NCI-H2227 (cell line): ENCODE results near the gene SLC6A6.

Experiments
- DNase-seq: peaks from one replicate; lab custom pipeline; 2025; ENCODE audit not compliant: unreplicated experiment; lab: John Stamatoyannopoulos, UW

SLC6A6 gene

GRCh38 chr3:14415501-14415900 is 13.1 kb downstream of the SLC6A6 start:
- DNase-seq: no peak

DNA sequence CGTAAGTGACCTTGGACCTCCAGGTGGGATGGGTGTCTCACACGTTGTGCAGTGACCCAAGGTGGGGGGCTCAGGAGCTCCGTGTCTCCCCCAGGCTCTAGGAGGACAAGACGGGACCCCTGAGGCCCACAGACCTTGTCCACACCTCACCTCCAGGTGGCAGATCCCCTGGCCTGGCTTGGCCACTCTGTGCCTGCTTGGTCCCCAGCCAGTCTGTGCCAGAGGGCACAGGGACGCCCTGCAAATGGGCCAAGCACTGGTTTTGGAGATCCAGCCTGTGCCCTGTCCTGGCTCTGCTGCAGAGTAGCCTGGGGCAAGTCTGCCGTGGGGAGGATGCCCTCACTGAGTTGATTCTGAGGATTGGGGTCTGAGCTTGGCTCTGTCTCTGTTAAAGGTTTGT is 14.0 kb downstream of the SLC6A6 start:
- DNase-seq: no peak

DNA sequence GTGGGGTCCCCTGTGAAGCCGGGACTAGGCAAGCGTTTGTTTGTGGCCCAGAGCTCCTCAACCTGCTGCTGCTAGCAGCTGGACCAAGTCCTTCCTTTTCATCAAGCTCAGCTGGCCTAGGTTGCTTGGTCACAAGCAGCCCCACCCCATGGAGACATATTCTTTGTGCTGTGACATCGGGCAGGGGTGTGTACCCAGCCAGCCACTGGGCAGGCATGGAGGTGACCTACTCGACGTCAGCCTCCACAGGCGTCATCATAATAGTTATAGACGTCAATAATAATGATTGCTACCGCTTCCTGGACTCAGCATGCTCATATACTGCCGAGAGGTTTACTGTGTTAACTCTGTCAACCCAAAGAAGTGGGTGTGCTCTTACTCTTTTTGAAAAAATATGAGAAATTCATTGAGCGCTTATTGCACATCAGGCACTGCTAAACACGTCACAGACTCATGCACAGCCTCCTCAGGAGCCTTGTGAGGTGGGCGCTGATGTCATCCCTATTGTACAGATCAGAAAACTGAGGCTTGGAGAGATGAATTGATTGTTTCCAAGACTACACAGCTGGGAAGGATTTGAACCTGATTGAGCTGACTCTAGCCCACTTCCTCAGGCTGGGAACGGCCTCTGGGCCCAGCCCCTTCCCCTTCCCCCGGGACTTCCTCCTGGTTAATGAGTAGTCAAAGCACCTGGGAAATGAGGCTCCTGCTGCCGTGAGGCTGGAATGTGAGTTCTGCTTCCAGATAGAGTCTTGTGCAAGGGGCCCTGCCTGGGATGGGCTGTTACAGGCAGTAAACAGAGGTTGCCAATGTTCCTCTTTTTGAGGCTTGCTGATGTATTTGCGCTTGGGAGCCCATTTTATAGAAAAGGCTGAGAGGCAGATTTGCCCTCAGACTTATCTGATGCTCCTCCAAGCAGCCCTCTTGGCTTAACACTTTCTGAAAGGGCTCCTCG is 16.2 kb downstream of the SLC6A6 start:
- no peak for DNase-seq

GRCh38 chr3:14422016-14422963 is 19.9 kb downstream of the SLC6A6 start:
- no peak for DNase-seq

GRCh38 chr3:14423197-14423743 is 20.9 kb downstream of the SLC6A6 start:
- DNase-seq: no peak

DNA sequence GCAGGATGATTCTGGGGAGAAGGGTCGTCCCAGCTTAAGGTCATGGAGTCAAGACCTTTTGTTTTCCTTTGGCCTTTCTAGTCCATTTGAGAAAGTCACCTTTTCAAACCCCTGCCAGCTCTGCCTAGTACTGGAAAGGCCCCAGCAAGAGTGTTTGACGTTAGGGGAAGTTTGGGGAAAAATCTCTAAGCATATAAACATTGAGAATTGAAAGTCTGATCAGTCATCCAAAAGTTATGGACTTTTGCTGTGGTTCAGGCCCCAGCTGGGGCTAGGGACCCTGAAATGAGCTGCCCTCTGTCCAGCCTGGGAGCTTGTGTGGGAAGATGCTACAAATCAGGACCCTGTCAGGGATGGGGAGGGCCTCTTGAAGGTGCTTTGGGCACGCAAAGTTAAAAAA is 21.6 kb downstream of the SLC6A6 start:
- no peak for DNase-seq

DNA sequence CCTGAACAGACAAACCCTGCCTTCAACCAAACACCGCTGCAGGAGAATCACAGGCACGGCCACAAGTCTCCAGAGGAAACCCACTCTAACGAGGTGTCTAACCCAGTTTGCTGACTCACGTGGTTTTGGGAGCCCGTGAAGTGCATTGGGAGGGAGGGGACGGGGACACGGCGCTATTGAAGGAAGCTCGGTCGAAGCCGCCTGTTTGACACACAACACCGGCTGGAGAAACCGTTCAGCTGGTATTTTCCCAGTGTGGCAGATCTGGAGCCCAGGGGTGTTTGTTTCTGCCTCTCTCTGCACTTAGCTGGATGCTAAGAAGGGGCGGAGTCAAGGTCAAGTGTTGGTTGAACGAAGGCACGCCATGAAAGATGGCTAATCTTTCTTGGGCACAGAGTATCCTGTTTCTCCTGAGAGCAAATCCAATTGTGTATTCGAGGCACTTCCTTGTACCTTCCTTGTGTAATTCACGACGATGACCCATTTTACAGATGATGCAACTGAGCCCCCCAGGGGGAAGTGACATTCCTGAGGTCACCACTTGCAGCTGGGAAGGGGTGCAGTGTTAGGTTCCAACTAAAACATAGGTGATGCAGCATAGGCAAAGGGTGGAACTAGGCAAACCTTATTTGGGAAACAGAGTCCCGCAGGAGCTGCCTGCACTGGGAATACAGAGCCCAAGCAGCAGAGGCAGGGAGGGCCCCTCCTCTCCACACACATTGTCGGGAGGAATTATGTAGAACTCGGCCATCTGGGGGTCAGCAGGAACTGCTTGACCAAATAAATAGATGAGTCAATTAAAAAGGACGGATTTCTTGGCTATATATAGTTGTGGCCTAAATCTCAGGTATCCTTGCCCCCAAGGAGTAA is 22.5 kb downstream of the SLC6A6 start:
- peak; percentile 36 for DNase-seq

- no peak for DNase-seq
Measured at GRCh38 chr3:14425581-14426304, 23.3 kb downstream of the SLC6A6 start.

DNA sequence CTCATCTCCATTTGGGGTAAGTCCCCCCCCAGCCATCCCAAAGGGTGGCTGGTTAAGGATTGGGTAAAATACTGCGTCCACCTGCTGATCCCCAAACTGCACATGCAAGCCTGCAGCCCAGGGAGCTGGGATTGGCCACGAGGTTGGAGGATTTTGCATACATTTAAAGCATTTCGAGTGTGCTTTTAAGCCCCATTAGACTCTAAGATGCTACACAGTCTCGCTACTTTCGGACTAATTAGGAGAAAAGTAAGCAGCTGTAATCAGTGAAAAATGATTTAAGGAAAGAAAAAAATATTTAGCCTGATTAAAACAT is 23.9 kb downstream of the SLC6A6 start:
- DNase-seq: no peak

DNA sequence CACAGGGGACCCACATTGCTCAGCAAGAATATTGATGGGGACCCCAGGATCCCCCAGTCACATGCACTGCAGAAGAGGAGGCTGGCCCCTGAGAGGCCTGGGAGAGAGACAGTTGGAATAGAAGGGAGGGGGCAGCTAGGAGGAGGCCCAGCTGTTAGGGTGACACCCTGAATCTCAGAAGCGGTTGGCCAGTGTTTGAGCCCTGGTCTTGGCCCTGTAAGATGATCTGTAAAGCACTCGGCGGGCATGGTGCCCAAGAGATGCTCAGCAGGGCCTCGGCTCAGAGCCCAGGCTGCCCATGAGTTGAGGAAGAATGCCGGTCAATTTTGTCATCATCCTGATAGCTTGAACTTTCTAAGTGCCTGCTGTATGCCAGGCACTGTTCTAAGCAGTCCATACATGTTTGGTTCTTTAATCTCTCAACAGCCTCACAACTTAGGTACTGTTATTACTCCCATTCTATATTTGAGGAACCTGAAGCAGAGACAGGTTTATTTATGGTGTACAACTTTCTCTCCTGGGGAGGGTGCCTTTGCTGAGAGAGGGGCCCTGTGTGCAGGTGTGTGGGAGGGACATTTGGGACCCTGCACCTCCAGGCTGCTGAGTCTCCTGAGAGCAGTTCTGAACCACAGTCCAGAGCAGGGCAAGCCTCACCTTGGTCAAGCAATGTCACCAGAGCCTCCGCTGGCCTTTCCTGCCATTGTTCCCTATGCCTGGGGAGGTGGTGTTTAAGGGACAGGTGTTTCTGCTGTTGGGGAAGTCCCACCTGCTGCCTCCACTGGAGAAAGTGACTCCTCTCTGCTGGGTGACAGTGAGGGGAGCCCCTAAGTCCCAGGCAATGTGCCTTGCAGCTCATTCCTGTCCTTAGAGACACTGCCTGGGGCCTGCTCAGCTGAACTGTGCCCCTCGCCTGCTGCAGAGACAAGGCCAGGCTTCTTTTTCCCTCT is 26.0 kb downstream of the SLC6A6 start:
- DNase-seq: no peak

DNA sequence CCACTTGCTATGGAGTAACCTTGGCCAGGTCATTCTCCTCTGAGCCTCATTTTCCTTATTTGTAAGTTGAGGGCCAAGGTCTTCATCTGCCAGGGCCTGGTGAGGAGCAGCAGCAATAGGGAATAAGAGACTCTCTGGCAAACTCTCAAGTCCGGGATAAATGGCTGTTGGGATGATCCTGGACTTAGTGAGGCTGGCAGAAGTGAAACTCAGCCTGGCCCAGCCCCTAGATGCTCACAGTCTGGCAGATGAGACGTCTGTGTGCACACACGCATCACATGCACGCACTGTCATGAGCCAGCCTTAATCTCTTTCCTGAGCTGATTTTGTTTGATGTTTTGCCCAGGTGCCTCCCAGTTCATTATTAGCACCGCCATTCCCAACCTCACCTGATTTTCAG is 26.8 kb downstream of the SLC6A6 start:
- no peak for DNase-seq

DNA sequence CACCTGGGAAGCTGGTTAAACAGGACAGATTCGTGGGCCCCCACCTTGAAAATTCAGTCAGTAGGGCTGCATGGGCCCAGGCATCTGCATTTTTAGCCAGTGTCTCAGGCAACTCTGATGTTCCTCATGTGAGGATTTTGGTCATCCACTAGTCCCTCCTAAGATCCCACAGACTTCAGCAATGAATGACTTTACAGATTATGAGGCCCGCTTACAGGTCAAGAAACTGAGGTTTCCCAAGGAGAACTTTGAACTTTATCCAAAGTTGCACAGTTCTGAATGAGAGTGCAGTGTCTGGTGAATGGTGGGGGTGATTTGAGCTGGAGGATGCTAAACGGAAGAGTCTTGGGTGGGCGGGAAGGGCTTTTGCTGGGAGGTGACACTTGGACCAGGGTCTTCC is 27.2 kb downstream of the SLC6A6 start:
- DNase-seq: no peak

GRCh38 chr3:14430053-14430452 is 27.6 kb downstream of the SLC6A6 start:
- no peak for DNase-seq

DNA sequence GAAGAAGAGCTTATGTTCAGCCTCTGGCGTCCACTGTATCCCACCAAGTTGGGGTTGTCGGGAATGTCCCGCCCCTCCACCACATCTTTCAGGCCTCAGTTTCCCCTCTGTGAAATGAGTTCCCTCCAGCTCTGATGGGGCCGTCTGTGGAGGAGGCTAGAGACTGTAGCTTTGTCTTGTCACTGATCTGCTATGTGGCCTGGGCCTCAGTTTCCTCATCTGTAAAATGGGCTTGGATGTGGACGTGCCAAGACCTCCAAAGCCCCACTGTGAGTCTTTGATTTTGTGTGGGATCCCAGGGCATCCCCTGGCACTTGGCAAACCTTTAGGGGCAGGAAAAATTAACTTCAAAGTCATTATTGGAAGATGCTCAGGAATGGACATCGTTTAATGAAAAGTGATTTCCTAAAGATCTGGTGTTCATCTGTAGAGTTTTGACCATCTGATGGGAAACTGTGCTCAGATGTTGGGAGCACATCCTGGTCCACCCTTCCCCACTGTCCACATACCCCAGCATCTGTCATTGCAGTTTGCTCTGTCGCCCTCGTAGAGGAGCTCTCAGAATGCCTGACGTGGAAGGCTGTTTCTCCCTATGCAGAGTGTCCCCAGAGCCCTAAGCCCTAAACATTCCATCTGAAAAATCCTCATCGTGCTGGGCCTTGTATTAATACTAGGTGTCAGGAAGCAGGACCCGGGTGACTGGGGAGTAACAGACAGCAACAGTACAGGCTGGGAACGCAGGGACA is 28.5 kb downstream of the SLC6A6 start:
- DNase-seq: no peak

- no peak for DNase-seq
Measured at GRCh38 chr3:14431452-14431916, 29.1 kb downstream of the SLC6A6 start.

DNA sequence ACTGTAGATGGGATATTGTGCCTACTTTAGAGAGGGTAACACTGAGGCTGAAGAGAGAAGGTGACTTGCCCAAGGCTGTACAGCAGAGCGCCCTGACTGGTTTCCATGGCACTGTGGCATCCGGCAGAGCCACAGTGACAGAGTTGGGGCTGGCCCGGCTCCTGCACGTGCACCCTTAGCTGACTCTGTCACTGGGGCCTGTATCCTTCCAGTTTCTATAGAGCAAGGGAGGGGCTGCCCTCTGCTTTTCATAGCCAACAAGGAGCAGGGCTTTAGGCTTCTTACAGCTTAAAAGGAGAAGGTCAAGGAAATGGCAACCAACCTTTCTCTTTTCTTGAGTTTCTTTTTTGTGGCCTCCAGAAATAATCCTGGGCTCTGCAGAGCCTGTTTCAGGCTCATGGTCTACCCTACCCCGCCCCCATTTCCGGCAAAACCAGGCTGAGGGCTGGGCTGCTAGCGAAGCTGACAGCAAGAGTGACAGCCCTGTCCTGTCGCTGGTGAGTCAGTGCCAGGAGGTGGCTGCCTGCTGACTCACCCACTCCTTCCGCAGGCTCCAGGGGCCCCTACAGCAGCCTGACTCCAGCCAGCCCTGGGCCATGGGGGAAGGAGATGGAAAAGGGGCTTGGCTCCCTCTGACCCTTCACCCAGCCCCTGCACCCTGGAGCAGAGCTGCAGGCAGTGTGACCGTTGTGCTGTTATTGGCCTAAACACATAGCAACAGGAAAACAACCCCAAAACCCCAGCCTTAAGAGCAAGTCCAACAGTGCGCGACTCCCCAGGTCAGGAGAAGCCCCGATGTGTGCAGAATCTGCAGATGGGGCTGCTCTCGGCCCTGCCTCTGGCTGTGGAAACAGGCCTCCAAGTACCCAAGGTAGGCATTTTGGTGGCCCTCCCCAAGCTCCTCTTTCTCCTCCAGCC is 29.8 kb downstream of the SLC6A6 start:
- peak; percentile 2 for DNase-seq

DNA sequence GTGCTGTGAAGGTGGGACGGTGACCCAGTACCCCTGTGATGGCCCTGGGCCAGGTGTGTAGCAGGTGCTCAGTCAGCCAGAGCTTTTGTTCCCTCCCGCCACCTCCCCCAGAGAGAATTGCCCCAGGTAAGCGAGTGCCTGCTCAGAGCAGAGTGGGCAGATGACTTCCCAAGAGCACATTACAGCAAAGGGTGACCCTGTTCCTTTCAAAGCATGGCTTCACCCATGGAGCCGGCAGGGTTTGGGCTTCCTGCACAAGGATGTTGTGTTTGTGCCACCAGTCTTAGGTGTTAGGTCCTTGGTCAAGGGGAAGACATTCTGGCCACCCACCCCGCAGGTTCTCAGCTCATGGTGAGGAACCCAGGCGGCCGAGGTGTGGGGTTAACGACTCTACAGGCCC is 30.7 kb downstream of the SLC6A6 start:
- no peak for DNase-seq
